HTR-8/SVneo (cell line): ENCODE measurements around the gene AMOTL1.
"Not testable (repeated sequence)": the region's sequence is repeated elsewhere in the genome, so short reads cannot be mapped to it uniquely, and the experiment has no call there.

Source experiments
- DNase-seq: peaks from one replicate; pipeline ENCODE4 v3.0.0; 2011; ENCODE audit warnings: low spot score, mixed read lengths; ENCODE audit not compliant: insufficient read length
- FAIRE-seq: peaks from 2 replicates; lab custom pipeline; 2011; peaks lifted over from hg19 to GRCh38; lab: Jason Lieb, UNC

The AMOTL1 gene

DNA sequence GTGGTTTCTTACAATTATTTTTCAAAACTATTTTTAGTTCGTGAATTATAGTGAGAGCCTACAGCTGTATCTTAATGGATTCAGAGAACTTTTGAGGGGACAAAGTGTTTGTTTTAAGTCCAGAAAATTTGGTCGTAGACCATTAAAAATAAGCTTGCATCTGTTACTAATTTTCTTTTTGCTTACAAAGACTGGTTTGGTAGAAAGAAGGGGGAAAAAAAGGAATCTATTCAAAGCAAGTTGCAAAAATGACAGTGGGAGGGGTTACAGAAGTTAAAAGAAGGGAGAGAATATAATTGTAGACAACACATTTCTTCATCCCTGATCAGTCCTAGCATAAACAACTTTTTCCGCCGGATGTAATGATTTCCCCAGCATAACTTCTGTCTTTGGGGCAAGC, 72.1 kb downstream of the AMOTL1 start:
- DNase-seq, result no peak
- FAIRE-seq, result no peak

DNA sequence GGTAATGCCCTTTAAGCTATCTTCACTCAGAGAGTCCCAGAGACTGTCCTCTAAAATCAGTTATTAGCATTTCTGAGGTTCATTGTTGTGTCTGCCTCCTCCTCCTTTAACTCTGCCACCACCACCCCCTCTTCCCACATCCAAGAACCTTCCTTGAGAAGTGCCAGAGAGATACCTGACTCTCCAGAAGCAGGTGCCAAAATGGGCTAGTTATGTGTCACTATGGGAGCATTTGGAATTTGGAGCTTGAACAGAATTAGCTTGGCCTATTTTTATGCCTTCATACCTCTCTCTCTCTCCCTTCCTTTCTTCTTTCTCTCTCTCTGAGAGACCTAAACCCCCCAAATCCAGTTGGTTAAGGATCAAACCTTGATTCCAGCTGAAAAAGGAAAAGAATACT, 75.9 kb downstream of the AMOTL1 start:
- DNase-seq (no peak), FAIRE-seq (no peak)

DNA sequence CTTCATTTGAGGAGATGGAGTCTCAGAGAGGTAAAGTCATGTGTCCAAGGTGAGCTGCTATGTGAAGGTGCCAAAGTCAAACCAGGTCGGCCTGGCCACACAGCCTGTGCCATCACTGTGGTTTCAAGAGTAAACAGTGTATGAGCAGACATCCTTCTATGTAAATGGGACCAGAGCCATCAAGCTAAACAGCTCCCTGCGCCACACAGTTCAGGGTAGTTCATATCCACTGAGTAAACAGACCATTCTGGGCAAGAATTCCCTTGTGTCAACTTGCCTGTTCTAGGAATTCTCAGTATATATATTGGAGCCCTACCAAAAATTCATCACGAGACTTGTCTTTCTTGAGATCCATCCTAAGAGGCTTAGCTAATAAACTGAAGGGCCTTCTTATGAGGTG, 77.5 kb downstream of the AMOTL1 start:
- FAIRE-seq, result no peak
- no peak for DNase-seq

DNA sequence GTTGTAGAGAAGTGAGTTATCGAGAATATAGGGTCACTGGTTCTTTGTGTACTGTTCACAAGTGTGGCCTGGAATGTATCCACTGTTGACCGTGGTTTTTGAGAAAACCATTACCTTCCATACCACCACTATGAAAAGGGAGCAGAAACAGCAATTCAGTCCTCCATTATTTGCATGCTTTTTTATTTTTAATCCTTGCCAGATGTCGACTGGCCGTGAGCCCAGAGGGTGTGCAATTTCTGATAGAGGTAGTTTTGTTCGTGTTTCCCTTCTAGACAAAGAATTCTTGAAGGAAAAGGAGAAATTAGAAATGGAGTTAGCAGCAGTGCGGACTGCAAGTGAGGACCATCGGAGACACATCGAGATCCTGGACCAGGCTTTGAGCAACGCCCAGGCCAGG, 81.7 kb downstream of the AMOTL1 start:
- no peak for FAIRE-seq
- DNase-seq, result no peak

DNA sequence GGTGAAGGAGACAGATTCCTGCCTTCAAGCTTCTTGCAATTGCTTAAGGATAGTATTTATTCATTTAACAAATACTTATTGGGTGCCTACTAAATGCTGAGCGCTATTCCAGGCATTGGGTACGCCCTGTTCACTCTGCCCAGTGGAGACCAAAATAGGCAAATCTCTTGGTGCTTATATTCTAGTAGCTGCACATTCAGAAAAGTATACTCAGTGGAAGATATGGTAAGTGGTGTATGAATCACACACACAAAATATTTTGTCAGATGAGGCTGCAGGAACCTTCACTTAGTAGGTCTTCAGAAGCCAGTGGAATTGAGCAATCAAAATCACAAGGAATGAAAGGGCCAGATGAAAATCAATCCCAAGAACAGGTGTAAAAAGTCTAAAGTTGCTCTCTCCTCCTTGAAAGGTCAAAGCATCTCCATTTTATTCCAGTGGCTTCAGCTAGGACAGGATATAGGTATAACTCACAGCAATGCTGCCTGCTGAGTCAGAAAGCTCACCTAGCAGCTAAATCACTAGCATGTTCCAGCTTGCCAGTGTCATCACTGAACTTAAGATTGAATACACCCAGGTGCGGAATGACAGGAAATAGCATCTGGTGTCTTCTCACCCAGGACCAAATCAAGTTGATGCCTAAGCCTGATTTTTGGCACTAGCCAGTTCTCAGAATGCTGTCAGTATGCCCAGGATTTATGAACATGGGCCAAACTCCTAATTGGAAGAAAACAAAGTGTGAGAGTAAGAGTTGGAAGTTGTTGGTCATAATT, 83.9 kb downstream of the AMOTL1 start:
- no peak for DNase-seq
- no peak for FAIRE-seq

DNA sequence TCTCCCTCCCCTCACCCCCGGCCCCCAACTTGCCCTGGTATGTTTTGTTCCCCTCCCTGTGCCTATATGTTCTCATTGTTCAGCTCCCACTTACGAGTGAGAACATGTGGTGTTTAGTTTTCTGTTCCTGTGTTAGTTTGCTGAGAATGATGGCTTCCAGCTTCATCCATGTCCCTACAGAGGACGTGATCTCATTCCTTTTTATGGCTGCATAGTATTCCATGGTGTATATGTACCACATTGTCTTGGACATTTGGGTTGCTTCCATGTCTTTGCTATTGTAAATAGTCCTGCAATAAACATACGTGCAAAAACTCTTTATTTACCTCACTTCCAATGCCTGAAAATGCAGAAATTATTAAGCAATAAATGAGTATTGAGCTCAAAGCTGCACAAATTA, 85.1 kb downstream of the AMOTL1 start:
- not testable (repeated sequence) for FAIRE-seq, DNase-seq

DNA sequence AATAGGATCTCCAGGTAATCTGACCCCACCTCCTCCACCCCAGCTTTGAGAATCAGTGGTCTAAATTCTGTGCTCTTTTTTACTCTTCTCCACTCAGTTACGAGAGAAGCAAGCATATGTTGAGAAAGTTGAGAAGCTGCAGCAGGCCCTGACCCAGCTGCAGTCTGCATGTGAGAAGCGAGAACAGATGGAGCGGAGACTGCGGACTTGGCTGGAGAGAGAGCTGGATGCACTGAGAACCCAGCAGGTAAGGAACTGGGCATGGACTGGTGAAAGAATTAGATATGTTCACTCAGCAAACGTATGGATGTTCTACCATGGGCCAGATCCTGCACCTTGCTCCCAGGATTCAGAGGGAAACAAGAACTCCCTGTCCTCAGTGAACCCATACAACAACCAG, 85.7 kb downstream of the AMOTL1 start:
- no peak for FAIRE-seq

DNA sequence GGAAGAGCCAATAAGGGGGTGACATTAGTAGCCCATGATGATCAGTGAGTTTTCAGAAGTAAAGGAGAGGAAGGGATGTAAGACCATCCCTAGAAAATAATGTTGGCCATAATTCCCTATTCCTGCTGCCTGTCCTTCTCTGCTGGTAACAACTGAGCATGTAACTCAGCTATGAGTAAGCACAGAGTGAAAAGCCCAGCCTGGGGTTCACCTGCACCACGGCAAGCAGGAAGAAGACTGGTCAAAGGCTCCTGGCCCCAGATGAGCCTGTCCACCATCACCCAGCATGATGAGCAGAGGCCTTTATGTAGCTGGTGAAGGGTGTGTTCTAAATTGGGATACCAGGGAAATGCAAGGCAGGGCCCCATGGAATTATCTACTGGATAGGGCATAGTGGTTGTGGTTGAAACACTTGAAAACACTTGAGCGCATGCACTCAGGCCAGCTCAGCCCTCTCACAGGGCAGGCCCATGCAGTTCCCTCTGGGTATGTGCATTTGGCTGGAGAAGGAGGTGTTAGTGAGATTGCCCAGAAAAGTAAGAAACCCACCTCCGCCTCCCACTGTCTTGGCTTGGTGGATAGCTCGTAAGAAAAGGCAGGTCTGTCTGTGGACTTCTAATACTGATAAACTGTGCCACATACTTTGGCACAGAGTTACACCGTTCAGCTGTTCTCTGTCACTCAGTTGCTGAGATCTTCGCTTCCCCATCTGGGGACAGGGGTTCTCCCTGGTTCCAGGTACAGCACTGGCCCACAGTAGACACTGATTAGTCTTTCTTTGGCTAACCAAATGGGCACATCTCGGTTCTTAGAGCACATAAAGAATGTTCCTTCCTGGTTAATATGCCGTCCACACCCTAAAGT, 86.8 kb downstream of the AMOTL1 start:
- FAIRE-seq (no peak), DNase-seq (no peak)

More for the DNA sequence above, 85.7 kb downstream of the AMOTL1 start:
- no peak for DNase-seq

DNA sequence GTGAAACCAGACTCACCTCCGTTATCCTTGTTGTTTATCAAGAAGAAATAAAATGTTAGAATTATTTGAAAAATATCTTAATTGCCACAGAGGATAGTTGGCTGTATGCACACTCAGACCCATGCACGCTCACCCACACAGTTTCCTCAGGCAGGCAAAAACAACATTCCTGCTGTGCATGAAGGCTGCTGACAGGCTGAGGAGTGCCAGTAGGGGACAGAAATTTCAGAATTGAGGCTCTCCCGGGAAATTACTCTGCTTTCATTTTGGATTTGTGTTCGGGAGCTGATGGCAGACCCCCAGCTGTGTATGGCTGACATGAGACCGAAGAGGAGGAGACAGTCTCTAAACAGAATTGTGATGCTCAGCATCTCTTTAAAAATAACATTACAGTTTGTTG, 87.5 kb downstream of the AMOTL1 start:
- FAIRE-seq, result no peak

DNA sequence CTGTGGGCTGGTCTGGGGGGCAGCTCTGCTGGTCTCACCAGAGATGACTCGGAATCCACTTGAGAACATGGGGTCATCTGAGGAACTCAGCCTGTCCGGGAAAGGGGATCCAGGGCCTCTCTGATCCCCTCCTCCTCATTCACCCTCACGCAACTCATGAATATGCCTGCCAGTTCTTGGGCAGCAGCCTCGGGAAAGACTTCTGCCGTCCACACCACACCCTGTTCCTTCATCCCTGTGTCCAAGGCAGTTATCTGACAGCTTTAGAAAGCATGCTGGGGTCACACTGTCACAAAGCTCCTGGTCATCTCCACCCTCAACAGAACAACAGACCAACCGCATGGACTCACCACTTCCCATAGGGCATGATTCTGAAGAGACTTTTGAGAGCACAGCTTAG, 88.3 kb downstream of the AMOTL1 start:
- DNase-seq, result no peak
- no peak for FAIRE-seq

More for the DNA sequence above, 87.5 kb downstream of the AMOTL1 start:
- no peak for DNase-seq

DNA sequence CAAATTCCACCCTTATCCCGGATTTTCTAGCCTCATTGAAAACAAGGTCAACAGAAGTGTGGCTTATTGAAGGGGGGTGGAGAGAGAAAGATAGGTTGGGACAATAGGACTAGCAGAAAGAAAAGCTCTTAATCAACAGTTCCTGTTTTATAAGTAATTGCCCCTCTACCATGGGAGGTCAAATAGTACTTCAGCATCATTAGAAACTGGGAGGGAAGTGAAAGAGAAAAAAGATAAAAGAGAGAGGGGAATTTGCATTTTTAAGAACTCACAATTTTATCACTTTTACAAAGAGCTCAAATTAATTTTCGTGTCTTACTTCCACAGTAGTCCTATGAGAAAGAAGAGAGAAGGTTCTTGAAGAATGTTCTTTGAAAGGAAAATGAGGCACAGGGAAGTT, 89.2 kb downstream of the AMOTL1 start:
- FAIRE-seq (no peak), DNase-seq (no peak)

DNA sequence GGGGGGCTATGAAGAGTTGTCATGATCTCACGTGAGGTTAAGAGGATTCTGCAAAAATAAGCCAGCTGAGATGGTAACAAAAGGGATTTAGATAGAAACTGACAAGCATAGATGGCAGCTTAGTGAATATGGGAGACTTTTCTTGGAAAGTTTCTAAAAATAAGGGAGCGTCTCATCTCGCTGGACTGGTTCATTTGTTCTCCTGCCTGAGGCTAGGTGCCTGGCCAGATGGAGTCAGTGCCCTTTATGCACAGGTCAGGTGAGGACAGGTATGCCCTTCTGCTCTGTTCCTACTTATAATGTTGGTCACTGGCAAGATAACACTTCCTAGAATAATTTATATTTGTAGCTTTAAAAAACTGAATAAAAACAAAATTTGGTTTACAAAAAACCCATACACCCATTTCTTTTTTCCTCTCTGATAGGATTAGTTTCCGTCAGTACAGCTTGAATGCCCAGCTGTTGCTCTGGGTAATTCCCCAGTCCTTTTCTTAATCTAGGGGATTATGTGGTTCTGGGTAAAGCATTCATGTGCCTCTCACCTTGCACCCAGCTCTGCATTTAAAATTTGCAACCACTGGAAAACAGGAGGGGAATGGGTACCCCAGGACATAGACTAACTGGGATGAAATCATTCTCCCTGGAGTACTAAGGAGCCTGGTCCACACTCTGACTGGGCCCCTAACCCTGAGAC, 90.0 kb downstream of the AMOTL1 start:
- DNase-seq, result no peak
- no peak for FAIRE-seq

DNA sequence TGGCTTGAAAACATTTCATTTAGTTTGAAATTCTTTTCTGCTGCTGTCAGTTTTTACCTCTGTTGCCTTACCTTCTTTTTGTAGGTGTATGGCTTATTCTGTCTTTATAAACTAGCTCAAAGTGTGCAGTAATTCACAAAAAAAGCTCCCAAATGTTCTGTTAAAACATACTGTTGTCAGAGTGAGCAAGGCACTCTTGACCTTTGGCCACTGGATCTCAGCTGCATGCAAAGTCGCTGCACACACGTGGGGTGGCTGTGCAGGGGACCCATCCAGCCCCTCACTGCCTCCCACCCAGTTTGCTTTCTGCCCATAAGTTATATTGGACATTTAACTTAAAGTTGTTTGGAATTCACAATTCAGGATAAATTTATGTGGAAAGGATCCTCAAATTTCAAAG, 92.2 kb downstream of the AMOTL1 start:
- DNase-seq (no peak), FAIRE-seq (no peak)

DNA sequence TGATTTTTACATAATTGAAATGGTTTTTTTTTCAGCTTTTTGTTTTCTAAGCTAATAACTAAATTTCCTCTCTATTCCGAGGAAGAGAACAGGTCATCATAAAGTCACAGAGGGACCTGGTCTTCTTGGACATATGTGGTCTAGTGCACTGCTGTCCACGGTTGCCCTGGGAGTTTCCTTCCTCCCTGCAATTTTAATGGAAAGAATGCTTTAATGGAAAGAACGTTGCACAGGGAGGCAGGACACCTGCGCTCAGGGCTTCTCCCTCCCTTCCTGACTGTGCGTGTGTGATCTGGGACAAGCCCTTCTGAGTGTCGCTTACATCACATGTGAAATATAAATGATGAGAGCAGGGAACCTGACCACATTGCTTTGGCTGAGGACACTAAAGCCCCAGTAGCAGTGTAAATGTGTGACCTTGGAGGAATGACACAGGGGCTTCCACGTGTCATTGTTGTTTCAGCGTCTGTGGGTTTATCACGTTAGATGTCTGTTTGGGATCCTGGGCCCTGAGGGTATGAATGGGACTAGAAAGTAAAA, 93.2 kb downstream of the AMOTL1 start:
- no peak for DNase-seq

DNA sequence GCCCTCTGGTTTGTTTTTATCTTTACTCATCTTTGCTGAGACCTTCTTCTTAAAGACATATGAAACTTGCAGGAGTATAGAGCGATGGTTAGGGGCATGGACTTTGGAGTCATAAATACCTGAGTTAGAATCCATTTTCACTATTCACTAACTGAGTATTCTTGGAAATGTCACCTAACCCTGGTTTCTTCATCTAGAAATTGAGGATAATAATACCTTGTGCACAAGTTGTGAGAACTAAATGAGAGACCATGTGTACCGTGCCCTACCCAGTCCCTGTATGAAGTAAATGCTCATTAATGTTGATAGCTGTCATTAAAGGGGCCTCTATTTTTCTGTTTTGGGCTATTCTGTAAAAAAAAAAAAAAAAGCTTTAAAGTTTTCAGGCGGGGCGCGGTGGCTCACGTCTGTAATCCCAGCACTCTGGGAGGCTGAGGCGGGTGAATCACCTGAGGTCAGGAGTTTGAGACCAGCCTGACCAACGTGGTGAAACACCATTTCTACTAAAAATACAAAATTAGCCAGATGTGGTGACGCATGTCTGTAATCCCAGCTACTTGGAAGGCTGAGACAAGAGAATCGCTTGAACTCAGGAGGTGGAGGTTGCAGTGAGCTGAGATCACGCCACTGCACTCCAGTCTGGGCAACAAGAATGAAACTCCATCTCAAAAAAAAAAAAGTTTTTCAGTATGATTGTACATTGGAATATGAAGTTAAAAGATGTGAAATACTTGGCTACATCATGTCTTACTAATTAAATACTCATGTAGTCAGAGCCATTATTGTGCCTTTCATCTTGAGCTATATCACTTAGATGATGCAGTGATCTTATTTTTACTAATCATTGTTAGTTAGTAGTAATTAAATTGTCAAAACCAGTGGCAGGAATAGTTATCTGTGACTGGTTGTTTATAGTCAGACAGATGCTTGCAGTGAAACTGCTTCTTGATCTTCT, 95.0 kb downstream of the AMOTL1 start:
- FAIRE-seq (no peak), DNase-seq (no peak)

More for the DNA sequence above, 93.2 kb downstream of the AMOTL1 start:
- no peak for FAIRE-seq

DNA sequence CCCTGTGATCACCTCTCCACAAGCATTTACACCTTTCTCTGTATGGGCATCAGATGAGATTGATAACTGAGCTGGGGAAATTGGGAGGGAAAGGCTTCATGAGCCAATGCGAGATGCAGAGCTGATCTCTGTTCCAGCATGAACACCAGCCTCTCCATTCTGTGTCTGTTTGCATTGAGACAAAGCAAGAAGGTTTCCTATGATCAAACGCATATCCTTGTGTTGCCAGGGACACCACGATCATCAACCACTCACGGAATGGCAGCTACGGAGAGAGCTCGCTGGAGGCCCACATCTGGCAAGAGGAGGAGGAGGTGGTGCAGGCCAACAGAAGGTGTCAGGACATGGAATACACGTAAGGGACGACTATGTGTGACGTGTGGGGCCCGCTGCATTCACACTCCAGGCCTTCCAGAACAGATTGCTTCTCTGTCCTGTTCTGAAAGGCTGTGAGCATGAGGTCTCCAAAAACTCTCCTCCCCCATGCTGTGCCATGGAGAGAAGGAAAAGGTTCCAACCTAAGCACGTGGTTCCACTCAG, 96.4 kb downstream of the AMOTL1 start:
- peak; percentile 9 for FAIRE-seq
- DNase-seq, result no peak

DNA sequence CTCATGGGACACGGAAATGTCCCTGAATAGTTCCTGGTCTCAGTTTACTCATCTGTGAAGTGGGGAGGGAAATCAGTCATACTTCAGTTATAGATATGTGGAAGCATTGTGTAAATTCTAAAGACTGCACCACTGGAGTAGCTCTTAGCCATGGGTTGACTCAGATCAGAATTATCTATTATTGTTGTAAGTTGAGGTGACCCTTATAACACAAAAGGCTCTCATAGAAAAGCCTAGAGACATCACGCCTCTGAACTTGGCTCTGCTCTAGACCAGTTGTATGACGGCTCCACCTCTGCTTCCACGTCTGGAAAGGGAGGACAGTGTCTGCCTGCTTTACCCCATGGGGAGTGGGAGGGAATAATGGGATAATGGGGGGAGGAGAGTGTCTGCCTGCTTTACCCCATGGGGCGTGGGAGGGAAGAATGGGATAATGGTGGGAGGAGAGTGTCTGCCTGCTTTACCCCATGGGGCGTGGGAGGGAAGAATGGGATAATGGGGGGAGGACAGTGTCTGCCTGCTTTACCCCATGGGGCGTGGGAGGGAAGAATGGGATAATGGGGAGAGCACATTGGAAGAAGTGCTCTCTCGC, 98.2 kb downstream of the AMOTL1 start:
- peak; percentile 16 for FAIRE-seq
- no peak for DNase-seq

DNA sequence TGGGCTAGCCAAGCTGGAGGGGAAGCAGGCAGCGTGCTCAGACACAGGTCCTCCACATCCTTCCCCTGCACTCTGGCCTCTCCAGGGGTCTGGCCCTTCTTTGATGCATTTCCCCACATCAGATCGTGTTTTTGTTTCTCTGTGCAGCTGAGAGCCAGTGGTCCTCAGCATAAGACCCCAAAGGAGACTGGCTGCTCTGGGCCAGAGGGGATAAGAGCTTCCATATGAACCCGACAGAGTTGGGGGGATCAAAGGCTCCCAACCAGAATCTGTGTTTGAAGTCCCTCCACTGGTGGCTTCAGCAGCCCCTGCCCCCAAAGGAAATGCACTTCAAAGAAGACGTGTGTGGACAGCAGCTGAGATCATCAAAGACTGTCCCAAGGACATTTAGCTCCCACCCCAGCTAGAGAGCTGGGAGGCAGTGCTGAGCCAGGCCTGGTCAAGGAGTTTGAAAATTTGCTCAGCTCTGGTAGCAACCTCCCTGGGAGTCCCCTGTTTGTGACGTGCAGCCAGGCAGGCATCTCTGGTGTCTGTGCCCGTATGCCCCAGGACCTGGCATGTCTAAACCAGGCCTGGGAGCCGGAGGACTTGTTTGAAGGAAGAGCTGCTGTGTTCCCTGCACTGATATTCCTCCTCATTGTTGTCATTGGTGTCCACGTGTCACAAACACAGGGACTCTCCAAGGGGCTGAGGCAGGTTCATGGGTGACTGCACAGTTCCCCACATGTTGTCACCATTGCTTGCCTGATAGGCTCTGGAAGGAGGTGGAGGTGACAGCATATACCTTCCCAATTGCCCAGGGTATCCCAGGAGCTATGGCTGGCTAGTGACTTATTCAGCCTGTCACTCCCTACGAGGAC, 99.0 kb downstream of the AMOTL1 start:
- no peak for FAIRE-seq
- no peak for DNase-seq
